Naive B cell (primary cell): ENCODE results near the gene MESD. TPM values are rescaled to one million over a fixed set of nuclear protein-coding genes. Genes with fewer than 3 reads are reported as not detected.
A peak's percentile ranks its signal among the peaks of the same experiment; 100 is the strongest.
"Not testable (repeated sequence)": the region's sequence is repeated elsewhere in the genome, so short reads cannot be mapped to it uniquely, and the experiment has no call there.

ENCODE experiments used
- ATAC-seq, 2 donors: fragments of 150-1000 bp; cut with Tn5 transposase; 2 replicates each; pipeline ENCODE4 v1.10.0; 2021; ENCODE audit warnings: low read depth in 2 of 2, mild to moderate bottlenecking in 2 of 2, moderate library complexity in 2 of 2
- DNase-seq: peaks from one replicate; pipeline ENCODE4 v3.0.0; 2022
- H3K27ac Mint-ChIP-seq, 6 donors: one replicate each; pipeline ENCODE4 v1.8.0; 2020 to 2022; ENCODE audit warnings: mild to moderate bottlenecking in 6 of 6, mixed read lengths in 6 of 6, moderate library complexity in 5 of 6, inconsistent platforms in 2 of 6
- H3K27me3 Mint-ChIP-seq, 3 donors: one replicate each; pipeline ENCODE4 v1.8.0; 2021 to 2022; ENCODE audit warnings: mixed read lengths in 3 of 3, mild to moderate bottlenecking in 1 of 3
- H3K36me3 Mint-ChIP-seq, 2 donors: one replicate each; pipeline ENCODE4 v1.8.0; 2020 to 2022; ENCODE audit warnings: mixed read lengths in 2 of 2, inconsistent platforms in 1 of 2, mild to moderate bottlenecking in 1 of 2
- H3K4me1 Mint-ChIP-seq, 3 donors: one replicate each; pipeline ENCODE4 v1.8.0; 2020 to 2022; ENCODE audit warnings: mixed read lengths in 3 of 3, inconsistent platforms in 1 of 3, mild to moderate bottlenecking in 1 of 3, moderate library complexity in 1 of 3
- H3K4me3 Mint-ChIP-seq, 8 donors: one replicate each; pipeline ENCODE4 v1.8.0; 2020 to 2022; ENCODE audit warnings: mild to moderate bottlenecking in 8 of 8, mixed read lengths in 8 of 8, moderate library complexity in 8 of 8, inconsistent platforms in 2 of 8
- H3K9me3 Mint-ChIP-seq, 7 donors: one replicate each; pipeline ENCODE4 v1.8.0; 2020 to 2022; ENCODE audit warnings: mixed read lengths in 7 of 7, mild to moderate bottlenecking in 5 of 7, inconsistent platforms in 2 of 7, moderate library complexity in 1 of 7
- polyA plus RNA-seq, 6 donors: library from polyadenylated mRNA; unstranded; fragments of 300-500 nt; fragmentation: Illumina TruSeq; gene quantifications; one replicate each; pipeline ENCODE4 v1.2.3, GENCODE V29; 2021; ENCODE audit warnings: low read depth in 6 of 6

Gene MESD
- polyA plus RNA-seq, 6 donors from 2014 or later: 16.0 to 24.8 (median 20.4) TPM

- no peak for DNase-seq
- Mint-ChIP-seq H3K27ac (peak overlapping the region in 1 of 6 donors; percentile 78), H3K36me3 (peaks cover 24 to 30% of the 10 kb centered on the region in 2 donors)
Measured at GRCh38 chr15:80958818-80959495, 30.7 kb downstream of the MESD start.

GRCh38 chr15:80957976-80958375, 31.6 kb downstream of the MESD start:
- peaks cover 0 to 2% (median 0%) of the 10 kb centered on the region in 7 donors for H3K9me3 Mint-ChIP-seq
- H3K27ac Mint-ChIP-seq: peak overlapping the region in 1 of 6 donors; percentile 37
- ATAC-seq: no peak
- peaks cover 0 to 10% (median 2%) of the 10 kb centered on the region in 3 donors for H3K4me1 Mint-ChIP-seq
- H3K4me3 Mint-ChIP-seq: no peak overlapping the region
- peaks cover 17 to 36% of the 10 kb centered on the region in 2 donors for H3K36me3 Mint-ChIP-seq
- DNase-seq: no peak
- no peaks in the 10 kb centered on the region for H3K27me3 Mint-ChIP-seq

More at GRCh38 chr15:80958818-80959495, 30.7 kb downstream of the MESD start:
- H3K4me1 Mint-ChIP-seq: peaks cover 0 to 5% (median 0%) of the 10 kb centered on the region in 3 donors
- peaks cover 0 to 4% (median 0%) of the 10 kb centered on the region in 7 donors for H3K9me3 Mint-ChIP-seq
- ATAC-seq: no peak
- peak overlapping the region in 1 of 8 donors; percentile 12 for H3K4me3 Mint-ChIP-seq
- no peaks in the 10 kb centered on the region for H3K27me3 Mint-ChIP-seq

GRCh38 chr15:80957556-80957955, 32.1 kb downstream of the MESD start:
- no peak for DNase-seq
- Mint-ChIP-seq H3K27me3 (no peaks in the 10 kb centered on the region), H3K27ac (peak overlapping the region in 3 of 6 donors; percentile 3 to 41 (median 37)), H3K36me3 (peaks cover 17 to 36% of the 10 kb centered on the region in 2 donors), H3K4me1 (peaks cover 0 to 10% (median 6%) of the 10 kb centered on the region in 3 donors), H3K4me3 (no peak overlapping the region), H3K9me3 (peaks cover 0 to 2% (median 0%) of the 10 kb centered on the region in 7 donors)
- no peak for ATAC-seq

GRCh38 chr15:80955571-80956452, 33.8 kb downstream of the MESD start:
- H3K27me3 Mint-ChIP-seq, H3K4me3 Mint-ChIP-seq, H3K4me1 Mint-ChIP-seq, H3K27ac Mint-ChIP-seq, DNase-seq, ATAC-seq, H3K9me3 Mint-ChIP-seq: not testable (repeated sequence)
- H3K36me3 Mint-ChIP-seq: peaks cover 24 to 46% of the 10 kb centered on the region in 2 donors

GRCh38 chr15:80953953-80954778, 35.5 kb downstream of the MESD start:
- Mint-ChIP-seq H3K27me3 (no peaks in the 10 kb centered on the region), H3K4me3 (no peak overlapping the region), H3K27ac (peak overlapping the region in 1 of 6 donors; percentile 80), H3K9me3 (no peaks in the 10 kb centered on the region), H3K4me1 (peaks cover 0 to 9% (median 7%) of the 10 kb centered on the region in 3 donors), H3K36me3 (peaks cover 22 to 47% of the 10 kb centered on the region in 2 donors)
- ATAC-seq (no peak), DNase-seq (no peak)

GRCh38 chr15:80953001-80953952, 36.3 kb downstream of the MESD start:
- H3K27me3 Mint-ChIP-seq: no peaks in the 10 kb centered on the region
- no peak overlapping the region for H3K4me3 Mint-ChIP-seq
- peaks cover 0 to 9% (median 7%) of the 10 kb centered on the region in 3 donors for H3K4me1 Mint-ChIP-seq
- no peak for DNase-seq
- H3K36me3 Mint-ChIP-seq: peaks cover 21 to 45% of the 10 kb centered on the region in 2 donors
- no peaks in the 10 kb centered on the region for H3K9me3 Mint-ChIP-seq
- no peak for ATAC-seq
- H3K27ac Mint-ChIP-seq: peak overlapping the region in 2 of 6 donors; percentile 5 to 80

GRCh38 chr15:80951941-80952340, 37.7 kb downstream of the MESD start:
- Mint-ChIP-seq H3K36me3 (peaks cover 33 to 47% of the 10 kb centered on the region in 2 donors), H3K4me3 (no peak overlapping the region), H3K27ac (no peak overlapping the region), H3K4me1 (peaks cover 0 to 9% (median 7%) of the 10 kb centered on the region in 3 donors), H3K9me3 (no peaks in the 10 kb centered on the region), H3K27me3 (no peaks in the 10 kb centered on the region)
- ATAC-seq (no peak), DNase-seq (no peak)

- Mint-ChIP-seq H3K27me3 (no peaks in the 10 kb centered on the region), H3K9me3 (no peaks in the 10 kb centered on the region), H3K27ac (no peak overlapping the region), H3K4me1 (peaks cover 10 to 20% (median 19%) of the 10 kb centered on the region in 3 donors), H3K4me3 (no peak overlapping the region), H3K36me3 (peaks cover 33 to 51% of the 10 kb centered on the region in 2 donors)
- DNase-seq (no peak), ATAC-seq (no peak)
Measured at GRCh38 chr15:80950291-80951078, 39.1 kb downstream of the MESD start.

- Mint-ChIP-seq H3K36me3 (peaks cover 33 to 51% of the 10 kb centered on the region in 2 donors), H3K4me3 (no peak overlapping the region), H3K27ac (no peak overlapping the region), H3K27me3 (no peaks in the 10 kb centered on the region), H3K4me1 (peaks cover 13 to 23% (median 22%) of the 10 kb centered on the region in 3 donors), H3K9me3 (no peaks in the 10 kb centered on the region)
- no peak for ATAC-seq
- DNase-seq: no peak
Measured at GRCh38 chr15:80949756-80950155, 39.9 kb downstream of the MESD start.

GRCh38 chr15:80948651-80949292, 40.8 kb downstream of the MESD start:
- no peak overlapping the region for H3K27ac Mint-ChIP-seq
- DNase-seq: no peak
- peaks cover 35 to 52% of the 10 kb centered on the region in 2 donors for H3K36me3 Mint-ChIP-seq
- H3K4me3 Mint-ChIP-seq: no peak overlapping the region
- no peaks in the 10 kb centered on the region for H3K9me3 Mint-ChIP-seq
- no peak for ATAC-seq
- H3K27me3 Mint-ChIP-seq: no peaks in the 10 kb centered on the region
- H3K4me1 Mint-ChIP-seq: peaks cover 13 to 23% (median 22%) of the 10 kb centered on the region in 3 donors

- H3K27ac Mint-ChIP-seq: no peak overlapping the region
- no peak for DNase-seq
- H3K36me3 Mint-ChIP-seq: peaks cover 39 to 45% of the 10 kb centered on the region in 2 donors
Measured at GRCh38 chr15:80946576-80946975, 43.0 kb downstream of the MESD start.

More at GRCh38 chr15:80946576-80946975, 43.0 kb downstream of the MESD start:
- peaks cover 13 to 15% (median 14%) of the 10 kb centered on the region in 3 donors for H3K4me1 Mint-ChIP-seq
- H3K9me3 Mint-ChIP-seq: no peaks in the 10 kb centered on the region
- no peak for ATAC-seq
- no peaks in the 10 kb centered on the region for H3K27me3 Mint-ChIP-seq
- H3K4me3 Mint-ChIP-seq: no peak overlapping the region
